Activated CD4-positive, alpha-beta memory T cell treated with anti-CD3 and anti-CD28 coated beads for 36 hours (primary cell): ENCODE data around the gene SERINC5. TPM values are rescaled to one million over a fixed set of nuclear protein-coding genes. Genes with fewer than 3 reads are reported as not detected.
"Not testable (repeated sequence)": the region's sequence is repeated elsewhere in the genome, so short reads cannot be mapped to it uniquely, and the experiment has no call there.

Source experiments
- CTCF ChIA-PET: fragments of 350-600 bp; sonication (Branson Sonifier 250); formaldehyde crosslinking; loops from one replicate; lab custom pipeline; 2021; ENCODE audit warnings: antibody characterized with exemption, inconsistent platforms; lab: Charles Lee
- POLR2A ChIA-PET: fragments of 350-600 bp; sonication (Branson Sonifier 250); formaldehyde crosslinking; loops from one replicate; lab custom pipeline; 2021; ENCODE audit warnings: antibody characterized with exemption; lab: Charles Lee
- DNase-seq: peaks from one replicate; pipeline ENCODE4 v3.0.0-alpha.2; 2020
- H3K27ac Mint-ChIP-seq: one replicate; pipeline ENCODE4 v1.8.0; 2021; ENCODE audit warnings: mixed read lengths
- H3K27me3 Mint-ChIP-seq: one replicate; pipeline ENCODE4 v1.8.0; 2021; ENCODE audit warnings: mixed read lengths
- H3K36me3 Mint-ChIP-seq: one replicate; pipeline ENCODE4 v1.8.0; 2021; ENCODE audit warnings: mixed read lengths
- H3K4me1 Mint-ChIP-seq: one replicate; pipeline ENCODE4 v1.8.0; 2021; ENCODE audit warnings: low read depth, mixed read lengths
- H3K4me3 Mint-ChIP-seq: one replicate; pipeline ENCODE4 v1.8.0; 2021; ENCODE audit warnings: mild to moderate bottlenecking, mixed read lengths
- H3K9me3 Mint-ChIP-seq: one replicate; pipeline ENCODE4 v1.8.0; 2021; ENCODE audit warnings: mixed read lengths
- intact Hi-C: fragments of 100-400 bp; cut with micrococcal nuclease; formaldehyde crosslinking; loops from one replicate; pipeline ENCODE4 v1.15.1; 2023
- total RNA-seq, 2 experiments: library from RNA; stranded (reverse); gene quantifications; one replicate each; pipeline ENCODE4 v1.2.3, GENCODE V29; 2021

SERINC5 gene
- 10 to 100 TPM; 42.8 to 48.0 TPM for total RNA-seq

DNA sequence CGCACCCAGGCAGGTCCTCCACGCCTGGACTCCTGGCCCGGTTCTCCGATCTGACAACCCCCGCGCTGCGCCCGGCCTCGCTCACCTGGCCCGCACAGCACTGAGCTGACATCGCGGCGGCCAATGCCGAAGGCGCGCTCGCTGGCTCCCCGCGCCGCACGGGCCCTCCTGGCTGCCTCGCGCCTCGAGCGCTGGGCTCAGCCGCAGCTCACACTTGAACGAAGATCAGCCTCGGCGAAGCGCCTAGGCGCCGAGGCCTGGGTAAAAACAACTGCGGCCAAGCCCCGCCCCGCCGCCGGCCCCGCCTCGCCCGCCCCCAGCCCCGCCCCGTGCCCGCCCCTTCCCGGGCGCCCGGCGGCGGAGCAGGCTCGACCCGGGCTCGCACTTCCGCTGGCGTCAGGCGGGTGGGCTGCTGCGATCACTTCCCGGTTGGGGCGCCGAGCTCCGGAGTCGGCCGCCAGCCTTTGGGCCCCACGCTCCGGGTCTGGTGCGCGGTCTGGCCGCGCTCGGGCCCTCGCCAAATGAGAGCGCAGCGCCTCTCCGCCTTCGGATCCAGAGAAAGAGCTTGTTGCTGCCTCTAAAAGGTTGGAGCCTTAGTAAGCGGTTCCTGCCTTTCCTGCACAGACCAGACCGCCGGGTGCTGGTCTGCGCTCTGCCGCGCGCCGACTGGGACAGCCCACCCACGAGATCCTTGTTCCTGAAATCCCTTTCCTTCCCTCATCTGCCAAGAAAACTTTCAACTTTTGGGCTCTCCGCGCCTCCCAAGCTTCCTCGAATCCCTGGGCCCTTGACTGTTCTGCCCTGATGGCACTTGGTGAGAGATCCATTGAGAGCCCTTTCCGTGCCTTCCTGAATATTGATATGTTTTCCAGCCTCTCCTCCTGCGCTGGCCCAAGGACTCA is at the start of gene SERINC5:
TSS of gene SERINC5 (minus strand) at position 238 of the 902 bp plus-strand sequence. CDS start at position 112, 126 bp downstream.
- ChIA-PET POLR2A (interaction anchor here (0.7 to 7.5 kb wide), 26 partner anchors 10 to 266 kb away, joined by 3 to 70 read pairs (median 7); no protein-coding TSS in a partner anchor), CTCF (interaction anchor here (0.6 to 5.6 kb wide), 12 partner anchors 9 to 164 kb away, joined by 3 to 34 read pairs (median 4); no protein-coding TSS in a partner anchor)
- Mint-ChIP-seq H3K27ac (peak within 1 kb of the TSS; percentile 98), H3K4me3 (peak within 1 kb of the TSS; percentile 96), H3K27me3 (no peaks in the 10 kb centered on the region), H3K36me3 (peaks cover 22% of the 10 kb centered on the region), H3K4me1 (peaks cover 45% of the 10 kb centered on the region), H3K9me3 (no peaks in the 10 kb centered on the region)
- intact Hi-C loops = loop anchor here (1.0 to 10.0 kb wide), 5 partner anchors 14 to 399 kb away; partner anchors contain the start of genes DHFR, MSH3 and ZFYVE16
- peak; percentile 90 for DNase-seq

DNA sequence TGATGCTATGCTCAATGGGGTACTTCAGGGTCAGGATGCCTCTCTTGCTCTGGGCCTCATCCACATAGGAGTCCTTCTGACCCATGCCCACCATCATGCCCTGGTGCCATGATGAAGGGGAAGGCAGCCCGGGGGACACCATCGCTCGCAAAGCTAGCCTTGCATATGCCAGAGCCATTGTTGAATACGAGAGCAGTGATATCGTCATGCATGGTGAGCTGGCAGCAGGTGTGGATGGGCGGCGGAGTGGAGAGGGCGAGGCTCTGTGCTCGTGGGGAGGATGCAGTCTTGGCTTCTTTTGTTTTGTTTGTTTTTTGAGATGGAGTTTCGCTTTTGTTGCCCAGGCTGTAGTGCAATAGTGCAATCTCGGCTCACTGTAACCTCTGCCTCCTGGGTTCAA is 46.8 kb upstream of the SERINC5 start:
- Mint-ChIP-seq H3K36me3 (no peaks in the 10 kb centered on the region), H3K27me3 (no peaks in the 10 kb centered on the region), H3K4me1 (no peaks in the 10 kb centered on the region), H3K27ac (no peak overlapping the region), H3K9me3 (no peaks in the 10 kb centered on the region), H3K4me3 (no peak overlapping the region)
- no peak for DNase-seq
- ChIA-PET CTCF (no interaction called here), POLR2A (no interaction called here)
- intact Hi-C loops = no loop called here

DNA sequence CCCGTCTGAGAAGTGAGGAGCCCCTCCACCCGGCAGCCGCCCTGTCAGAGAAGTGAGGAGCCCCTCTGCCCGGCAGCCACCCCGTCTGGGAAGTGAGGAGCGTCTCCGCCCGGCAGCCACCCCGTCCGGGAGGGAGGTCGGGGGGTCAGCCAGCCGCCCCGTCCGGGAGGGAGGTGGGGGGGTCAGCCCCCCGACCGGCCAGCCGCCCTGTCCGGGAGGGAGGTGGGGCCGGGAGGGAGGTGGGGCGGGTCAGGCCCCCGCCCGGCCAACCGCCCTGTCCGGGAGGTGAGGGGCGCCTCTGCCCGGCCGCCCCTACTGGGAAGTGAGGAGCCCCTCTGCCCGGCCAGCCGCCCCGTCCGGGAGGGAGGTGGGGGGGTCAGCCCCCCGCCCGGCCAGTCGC is 45.5 kb upstream of the SERINC5 start:
- H3K36me3 Mint-ChIP-seq, H3K27ac Mint-ChIP-seq, DNase-seq, H3K9me3 Mint-ChIP-seq, H3K27me3 Mint-ChIP-seq, H3K4me1 Mint-ChIP-seq, H3K4me3 Mint-ChIP-seq, POLR2A ChIA-PET, intact Hi-C loops, CTCF ChIA-PET: not testable (repeated sequence)

DNA sequence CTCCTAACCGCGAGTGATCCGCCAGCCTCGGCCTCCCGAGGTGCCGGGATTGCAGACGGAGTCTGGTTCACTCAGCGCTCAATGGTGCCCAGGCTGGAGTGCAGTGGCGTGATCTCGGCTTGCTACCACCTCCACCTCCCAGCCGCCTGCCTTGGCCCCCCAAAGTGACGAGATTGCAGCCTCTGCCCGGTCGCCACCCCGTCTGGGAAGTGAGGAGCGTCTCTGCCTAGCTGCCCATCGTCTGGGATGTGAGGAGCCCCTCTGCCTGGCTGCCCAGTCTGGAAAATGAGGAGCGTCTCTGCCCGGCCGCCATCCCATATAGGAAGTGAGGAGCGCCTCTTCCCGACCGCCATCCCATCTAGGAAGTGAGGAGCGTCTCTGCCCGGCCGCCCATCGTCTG is 44.9 kb upstream of the SERINC5 start:
- DNase-seq, POLR2A ChIA-PET, H3K4me1 Mint-ChIP-seq, H3K27me3 Mint-ChIP-seq, H3K4me3 Mint-ChIP-seq, H3K9me3 Mint-ChIP-seq, H3K27ac Mint-ChIP-seq, intact Hi-C loops, H3K36me3 Mint-ChIP-seq: not testable (repeated sequence)
- CTCF ChIA-PET = interaction anchor here (1.3 kb wide), 1 partner anchor 217 kb away, joined by 3 read pairs; no protein-coding TSS in a partner anchor

DNA sequence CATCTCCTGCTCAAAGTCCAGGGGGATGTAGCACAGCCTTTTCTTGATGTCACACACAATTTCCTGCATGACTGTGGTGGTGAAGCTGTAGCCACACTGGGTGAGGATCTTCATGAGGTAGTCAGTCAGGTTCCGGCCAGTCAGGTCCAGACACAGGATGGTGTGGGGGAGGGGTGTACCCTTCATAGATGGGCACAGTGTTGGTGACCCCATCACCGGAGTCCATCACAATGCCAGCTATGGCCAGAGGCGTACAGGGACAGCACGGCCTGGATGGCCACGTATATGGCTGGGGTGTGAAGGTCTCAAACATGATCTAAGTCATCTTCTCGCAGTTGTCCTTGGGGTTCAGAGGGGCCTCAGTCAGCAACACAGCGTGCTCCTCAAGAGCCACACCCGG is 44.3 kb upstream of the SERINC5 start:
- CTCF ChIA-PET = interaction anchor here (1.3 kb wide), 1 partner anchor 217 kb away, joined by 3 read pairs; no protein-coding TSS in a partner anchor
- H3K4me1 Mint-ChIP-seq = no peaks in the 10 kb centered on the region

DNA sequence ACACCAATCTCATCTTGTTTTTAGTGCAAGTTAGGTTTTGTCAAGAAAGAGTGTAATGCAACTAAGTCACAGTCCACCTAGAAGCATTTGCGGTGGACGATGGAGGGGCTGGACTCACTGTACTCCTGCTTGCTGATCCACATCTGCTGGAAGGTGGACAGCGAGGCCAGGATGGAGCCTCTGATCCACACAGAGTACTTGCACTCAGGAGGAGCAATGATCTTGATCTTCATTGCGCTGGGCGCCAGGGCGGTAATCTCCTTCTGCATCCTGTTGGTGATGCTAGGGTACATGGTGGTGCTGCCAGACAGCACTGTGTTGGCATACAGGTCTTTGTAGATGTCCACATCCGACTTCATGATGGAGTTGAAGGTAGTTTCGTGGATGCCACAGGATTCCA is 43.8 kb upstream of the SERINC5 start:
- CTCF ChIA-PET = interaction anchor here (1.3 kb wide), 1 partner anchor 216 kb away, joined by 3 read pairs; no protein-coding TSS in a partner anchor
- Mint-ChIP-seq H3K36me3 (no peaks in the 10 kb centered on the region), H3K9me3 (no peaks in the 10 kb centered on the region), H3K4me1 (no peaks in the 10 kb centered on the region), H3K27me3 (no peaks in the 10 kb centered on the region), H3K27ac (no peak overlapping the region), H3K4me3 (no peak overlapping the region)
- intact Hi-C loops = no loop called here
- POLR2A ChIA-PET = no interaction called here
- DNase-seq = no peak

More for the DNA sequence above, 44.3 kb upstream of the SERINC5 start:
- POLR2A ChIA-PET = no interaction called here
- Mint-ChIP-seq H3K27ac (no peak overlapping the region), H3K4me3 (no peak overlapping the region), H3K36me3 (no peaks in the 10 kb centered on the region), H3K9me3 (no peaks in the 10 kb centered on the region), H3K27me3 (no peaks in the 10 kb centered on the region)
- no peak for DNase-seq
- intact Hi-C loops = no loop called here

DNA sequence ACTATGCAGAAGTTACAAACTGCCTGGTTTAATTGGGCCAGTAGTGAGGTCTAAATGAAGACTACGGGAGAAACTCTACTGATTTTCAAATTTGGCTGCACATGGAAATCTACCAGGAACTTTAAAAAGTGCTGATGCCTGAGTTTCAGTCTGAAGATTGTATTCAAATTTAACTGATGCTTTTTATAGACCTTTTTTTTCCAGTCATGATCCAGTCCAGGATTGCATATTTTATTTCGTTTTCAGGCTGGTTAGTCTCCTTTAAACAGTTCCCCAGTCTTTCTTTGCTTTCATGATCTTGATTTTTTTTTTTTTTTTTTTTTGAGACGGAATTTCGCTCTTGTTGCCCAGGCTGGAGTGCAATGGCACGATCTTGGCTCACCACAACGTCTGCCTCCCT is 40.3 kb upstream of the SERINC5 start:
- no peak for DNase-seq
- no peaks in the 10 kb centered on the region for H3K36me3 Mint-ChIP-seq
- ChIA-PET CTCF (interaction anchor here (1.2 kb wide), 1 partner anchor 213 kb away, joined by 4 read pairs; no protein-coding TSS in a partner anchor), POLR2A (no interaction called here)
- no peak overlapping the region for H3K27ac Mint-ChIP-seq
- H3K27me3 Mint-ChIP-seq = no peaks in the 10 kb centered on the region
- peaks cover 2% of the 10 kb centered on the region for H3K9me3 Mint-ChIP-seq
- no peaks in the 10 kb centered on the region for H3K4me1 Mint-ChIP-seq
- H3K4me3 Mint-ChIP-seq = no peak overlapping the region
- intact Hi-C loops = no loop called here

DNA sequence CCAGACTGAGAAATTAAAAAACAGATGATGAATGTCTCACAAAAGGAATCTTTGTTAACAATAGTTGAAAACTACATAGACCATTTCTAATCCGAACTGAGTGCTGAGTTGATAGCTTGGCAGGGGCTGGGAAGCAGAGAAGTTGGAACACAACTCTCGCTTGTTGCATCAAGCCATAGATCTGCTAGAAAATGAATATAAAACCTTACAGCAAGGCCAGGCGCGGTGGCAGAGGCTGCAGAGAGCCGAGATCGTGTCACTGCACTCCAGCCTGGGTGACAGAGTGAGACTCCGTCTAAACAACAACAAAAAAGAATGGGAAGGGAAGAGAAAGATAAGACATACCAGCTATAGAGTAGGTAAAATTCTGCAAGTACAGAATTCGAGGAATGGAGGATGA is 35.9 kb upstream of the SERINC5 start:
- H3K27ac Mint-ChIP-seq = no peak overlapping the region
- H3K27me3 Mint-ChIP-seq = no peaks in the 10 kb centered on the region
- H3K4me3 Mint-ChIP-seq = no peak overlapping the region
- ChIA-PET POLR2A (no interaction called here), CTCF (interaction anchor here (0.9 kb wide), 1 partner anchor 16 kb away, joined by 5 read pairs; no protein-coding TSS in a partner anchor)
- H3K9me3 Mint-ChIP-seq = peaks cover 2% of the 10 kb centered on the region
- H3K36me3 Mint-ChIP-seq = no peaks in the 10 kb centered on the region
- no peak for DNase-seq
- intact Hi-C loops = no loop called here
- no peaks in the 10 kb centered on the region for H3K4me1 Mint-ChIP-seq

DNA sequence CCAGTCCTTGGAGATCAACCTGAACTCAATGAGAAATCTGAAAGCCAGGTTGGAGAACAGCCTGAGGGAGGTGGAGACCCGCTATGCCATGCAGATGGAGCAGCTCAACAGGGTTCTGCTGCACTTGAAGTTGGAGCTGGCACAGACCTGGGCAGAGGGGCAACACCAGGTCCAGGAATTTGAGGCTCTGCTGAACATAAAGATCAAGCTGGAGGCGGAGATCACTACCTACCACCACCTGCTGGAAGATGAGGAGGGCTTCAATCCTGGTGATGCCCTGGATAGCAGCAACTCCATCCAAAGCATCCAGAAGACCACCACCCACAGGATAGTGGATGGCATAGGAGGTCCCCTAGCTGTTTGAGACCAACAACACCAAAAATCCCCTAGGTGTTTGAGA is 33.5 kb upstream of the SERINC5 start:
- ChIA-PET POLR2A (interaction anchor here (1.5 kb wide), 1 partner anchor 34 kb away, joined by 3 read pairs; the partner anchor contains the start of gene SERINC5), CTCF (no interaction called here)
- Mint-ChIP-seq H3K27ac (no peak overlapping the region), H3K36me3 (no peaks in the 10 kb centered on the region), H3K4me3 (no peak overlapping the region), H3K9me3 (peaks cover 2% of the 10 kb centered on the region), H3K27me3 (no peaks in the 10 kb centered on the region), H3K4me1 (peaks cover 9% of the 10 kb centered on the region)
- DNase-seq = no peak
- intact Hi-C loops = loop anchor here (10.0 kb wide), 1 partner anchor 1305 kb away; the partner anchor contains the start of gene ARSB

DNA sequence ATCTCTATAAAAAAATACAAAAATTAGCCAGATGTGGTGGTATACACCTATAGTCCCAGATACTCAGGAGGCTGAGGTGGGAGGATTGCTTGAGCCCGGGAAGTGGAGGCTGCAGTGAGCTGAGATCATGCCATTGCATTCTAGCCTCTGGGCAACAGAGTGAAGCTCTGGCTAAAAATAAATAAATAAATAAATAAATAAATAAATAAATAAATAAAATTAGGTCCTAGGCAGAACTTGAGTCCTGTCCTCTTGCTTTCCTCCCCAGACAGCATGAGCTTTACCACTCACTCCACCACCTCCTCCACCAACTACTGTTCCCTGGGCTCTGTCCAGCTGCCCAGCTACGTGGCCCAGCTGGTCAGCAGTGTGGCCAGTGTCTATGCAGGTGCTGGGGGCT is 32.3 kb upstream of the SERINC5 start:
- Mint-ChIP-seq H3K4me1 (peaks cover 12% of the 10 kb centered on the region), H3K27me3 (no peaks in the 10 kb centered on the region), H3K36me3 (no peaks in the 10 kb centered on the region), H3K9me3 (no peaks in the 10 kb centered on the region), H3K27ac (no peak overlapping the region), H3K4me3 (no peak overlapping the region)
- POLR2A ChIA-PET = interaction anchor here (1.5 kb wide), 1 partner anchor 32 kb away, joined by 3 read pairs; the partner anchor contains the start of gene SERINC5
- intact Hi-C loops = loop anchor here (10.0 kb wide), 1 partner anchor 1303 kb away; the partner anchor contains the start of gene ARSB
- CTCF ChIA-PET = interaction anchor here (1.1 kb wide), 1 partner anchor 205 kb away, joined by 4 read pairs; no protein-coding TSS in a partner anchor
- no peak for DNase-seq

DNA sequence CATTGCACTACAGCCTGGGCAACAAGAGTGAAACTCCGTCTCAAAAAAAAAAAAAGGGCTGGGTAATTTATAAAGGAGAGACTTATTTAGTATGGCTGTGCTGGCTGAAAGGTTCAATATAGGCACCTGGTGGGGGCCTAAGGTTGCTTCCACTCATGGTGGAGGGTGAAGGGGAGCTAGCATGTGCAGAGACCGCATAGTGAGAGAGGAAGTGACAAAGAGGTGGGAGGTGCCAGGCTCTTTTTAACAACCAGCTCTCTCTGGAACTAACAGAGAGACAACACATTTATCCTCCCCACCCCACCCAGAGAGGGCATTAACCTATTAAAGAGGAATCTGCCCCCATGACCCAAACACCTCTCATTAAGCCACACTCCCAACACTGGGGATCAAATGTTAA is 28.9 kb upstream of the SERINC5 start:
- no peaks in the 10 kb centered on the region for H3K36me3 Mint-ChIP-seq
- ChIA-PET POLR2A (no interaction called here), CTCF (interaction anchor here (1.3 to 2.8 kb wide), 4 partner anchors 9 to 201 kb away, joined by 4 to 9 read pairs (median 6); no protein-coding TSS in a partner anchor)
- no peaks in the 10 kb centered on the region for H3K27me3 Mint-ChIP-seq
- H3K27ac Mint-ChIP-seq = peak overlapping the region; percentile 54
- H3K9me3 Mint-ChIP-seq = no peaks in the 10 kb centered on the region
- intact Hi-C loops = loop anchor here (10.0 kb wide), 1 partner anchor 1300 kb away; the partner anchor contains the start of gene ARSB
- DNase-seq = peak; percentile 47
- no peak overlapping the region for H3K4me3 Mint-ChIP-seq
- H3K4me1 Mint-ChIP-seq = peaks cover 15% of the 10 kb centered on the region

DNA sequence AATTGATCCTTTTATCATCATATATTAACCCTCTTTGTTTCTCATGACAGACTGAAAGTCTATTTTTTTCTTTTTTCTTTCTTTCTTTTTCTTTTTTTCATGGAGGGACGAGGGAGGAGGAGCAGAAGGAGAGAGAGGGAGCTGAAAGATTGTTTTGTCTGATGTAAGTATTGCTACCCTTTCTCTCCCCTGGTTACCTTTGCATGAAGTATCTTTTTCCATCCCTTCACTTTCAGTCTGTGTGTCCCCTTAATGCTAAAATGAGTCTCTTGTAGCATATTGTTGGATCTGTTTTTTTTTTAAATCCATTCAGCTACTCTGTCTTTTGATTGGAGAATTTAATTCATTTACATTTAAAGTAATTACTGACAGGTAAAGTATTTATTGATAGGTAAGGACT is 27.5 kb upstream of the SERINC5 start:
- H3K27me3 Mint-ChIP-seq = no peaks in the 10 kb centered on the region
- H3K4me3 Mint-ChIP-seq = no peak overlapping the region
- H3K9me3 Mint-ChIP-seq = no peaks in the 10 kb centered on the region
- peaks cover 15% of the 10 kb centered on the region for H3K4me1 Mint-ChIP-seq
- CTCF ChIA-PET = interaction anchor here (1.1 kb wide), 1 partner anchor 24 kb away, joined by 3 read pairs; no protein-coding TSS in a partner anchor
- no peak for DNase-seq
- H3K27ac Mint-ChIP-seq = peak overlapping the region; percentile 4
- intact Hi-C loops = loop anchor here (10.0 kb wide), 1 partner anchor 1299 kb away; the partner anchor contains the start of gene ARSB
- POLR2A ChIA-PET = no interaction called here
- no peaks in the 10 kb centered on the region for H3K36me3 Mint-ChIP-seq
